HG02884 (cell line): ENCODE results near the gene PIKFYVE.

ENCODE experiments used
- ATAC-seq: cut with Tn5 transposase; IDR thresholded peaks from one replicate; pipeline ENCODE4 v1.9.1; 2021; ENCODE audit warnings: mild to moderate bottlenecking, moderate library complexity; ENCODE audit not compliant: unreplicated experiment

The PIKFYVE gene

GRCh38 chr2:208406474-208407451 lies 140.7 kb downstream of the PIKFYVE start, which contains the start of gene PTH2R:
PTH2R (plus strand) TSS chr2:208406792; CDS start chr2:208407044, 252 bp downstream.
- ATAC-seq: no peak

GRCh38 chr2:208407667-208408066 lies 141.6 kb downstream of the PIKFYVE start:
- no peak for ATAC-seq
